ENCODE measurements around the gene ODAD2. TPM values are rescaled to one million over a fixed set of nuclear protein-coding genes. Genes with fewer than 3 reads are reported as not detected.

Gene ODAD2
- total RNA-seq, 1 experiment from 2014 or later, result not detected

- Histone ChIP-seq H3K27ac (ENCODE audit: low read length) (no peak overlapping the region), H3K9me3 (ENCODE audit: control insufficient read depth, insufficient read depth, low read depth, low read length) (no peaks in the 10 kb centered on the region), H3K4me3 (ENCODE audit: low read depth in 2 of 2, low read length in 2 of 2) (no peak overlapping the region), H3K36me3 (ENCODE audit: control insufficient read depth, insufficient read depth, low read length) (no peaks in the 10 kb centered on the region), H3K4me1 (ENCODE audit: control insufficient read depth, insufficient read depth, low read length) (no peaks in the 10 kb centered on the region), H3K27me3 (ENCODE audit: control insufficient read depth, insufficient read depth, low read length) (no peaks in the 10 kb centered on the region)
- POLR2A ChIA-PET, result no interaction called here
- CTCF ChIA-PET, result no interaction called here
- TF ChIP-seq REST (IDR thresholded peaks at IDR 0.05; ENCODE audit: insufficient read depth in 1 of 2, low read depth in 2 of 2, low read length in 1 of 2) (no peak), SIN3A (IDR thresholded peaks at IDR 0.05; ENCODE audit: borderline replicate concordance, insufficient read depth, low read depth, low read length) (no peak), POLR2AphosphoS5 (IDR thresholded peaks at IDR 0.05; ENCODE audit: low read depth, low read length) (no peak), TCF7L2 (IDR thresholded peaks at IDR 0.05; ENCODE audit: low read depth, low read length) (no peak), CTCF (IDR thresholded peaks at IDR 0.05) (no peak)
- DNase-seq (ENCODE audit: low read depth, low spot score) (no peak), ATAC-seq (no peak)
- intact Hi-C loops (cut with micrococcal nuclease; ENCODE audit: unreplicated experiment), result no loop called here
- in situ Hi-C loops (cut with HindIII; ENCODE audit: low pct_unique_long_range_greater_than_20kb, low sequenced_read_pairs), result no loop called here
- BruUV-seq (replicated peaks), result no TSS peak
Observed at GRCh38 chr10:27899058-27899457, 99.8 kb downstream of the ODAD2 start.

- H3K27ac ChIP-seq (ENCODE audit: low read length), result no peak overlapping the region
Observed at GRCh38 chr10:27893358-27893954, 105.4 kb downstream of the ODAD2 start.

More at GRCh38 chr10:27893358-27893954, 105.4 kb downstream of the ODAD2 start:
- CTCF ChIA-PET, result no interaction called here
- BruUV-seq (replicated peaks), result no TSS peak
- no peaks in the 10 kb centered on the region for H3K36me3 ChIP-seq (ENCODE audit: control insufficient read depth, insufficient read depth, low read length)
- DNase-seq (ENCODE audit: low read depth, low spot score) (no peak), ATAC-seq (no peak)
- in situ Hi-C loops (cut with HindIII; ENCODE audit: low pct_unique_long_range_greater_than_20kb, low sequenced_read_pairs) (no loop called here), intact Hi-C loops (cut with micrococcal nuclease; ENCODE audit: unreplicated experiment) (no loop called here)
- H3K9me3 ChIP-seq (ENCODE audit: control insufficient read depth, insufficient read depth, low read depth, low read length), result no peaks in the 10 kb centered on the region
- no peaks in the 10 kb centered on the region for H3K4me1 ChIP-seq (ENCODE audit: control insufficient read depth, insufficient read depth, low read length)
- POLR2A ChIA-PET, result no interaction called here
- no peaks in the 10 kb centered on the region for H3K27me3 ChIP-seq (ENCODE audit: control insufficient read depth, insufficient read depth, low read length)
- no peak overlapping the region for H3K4me3 ChIP-seq (ENCODE audit: low read depth in 2 of 2, low read length in 2 of 2)
- TF ChIP-seq SIN3A (IDR thresholded peaks at IDR 0.05; ENCODE audit: borderline replicate concordance, insufficient read depth, low read depth, low read length) (no peak), CTCF (IDR thresholded peaks at IDR 0.05) (no peak), REST (IDR thresholded peaks at IDR 0.05; ENCODE audit: insufficient read depth in 1 of 2, low read depth in 2 of 2, low read length in 1 of 2) (no peak), POLR2AphosphoS5 (IDR thresholded peaks at IDR 0.05; ENCODE audit: low read depth, low read length) (no peak), TCF7L2 (IDR thresholded peaks at IDR 0.05; ENCODE audit: low read depth, low read length) (no peak)
